Measurements from ENCODE around the gene HK1.

The HK1 gene

DNA sequence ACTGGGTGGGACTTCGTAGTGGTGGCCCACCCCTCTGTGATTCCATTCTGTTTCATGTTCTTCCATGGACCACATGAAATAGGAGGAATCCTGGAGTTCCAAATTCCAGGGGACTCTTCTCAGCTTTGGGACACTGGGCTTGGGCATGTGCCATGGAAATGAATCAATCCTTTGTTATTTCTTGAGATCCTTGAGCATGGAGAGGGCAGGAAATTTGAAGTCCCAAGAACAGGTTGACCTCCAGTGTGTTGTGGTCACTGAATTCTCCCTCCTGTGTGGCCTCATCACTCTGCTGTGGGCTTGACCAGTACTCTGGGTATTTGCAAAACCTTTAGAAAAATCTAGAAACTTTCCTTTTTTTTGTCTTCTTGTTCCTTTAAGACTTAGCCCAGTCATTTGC lies 115.7 kb downstream of the HK1 start:
- no peak for DNase-seq (ENCODE audit: low spot score)
- H3K27me3 ChIP-seq (ENCODE audit: control insufficient read depth in 3 of 3, insufficient read depth in 3 of 3, low read depth in 1 of 3, low read length in 3 of 3), result no peaks in the 10 kb centered on the region
- no peak overlapping the region for H3K4ac ChIP-seq (ENCODE audit: low read length)
- no peak overlapping the region for H3K4me3 ChIP-seq (ENCODE audit: low read length in 2 of 2)
- H4K91ac ChIP-seq (ENCODE audit: low read depth, low read length, poor library complexity), result no peak overlapping the region
- no peak overlapping the region for H3K23ac ChIP-seq (ENCODE audit: low read depth, low read length, poor library complexity)
- H3K36me3 ChIP-seq (replicated peaks in 1 of 2; ENCODE audit: control insufficient read depth in 2 of 2, insufficient read depth in 2 of 2, low read length in 2 of 2), result peaks cover 4 to 7% of the 10 kb centered on the region in 2 donors
- no CpG with 5 or more reads among the region's 1 CpG for WGBS, 2 donors (ENCODE audit: extremely low coverage in 2 of 2, insufficient read length in 2 of 2, insufficient replicate concordance in 1 of 2)
- no peak overlapping the region for H2BK15ac ChIP-seq (ENCODE audit: low read length)
- H3K79me1 ChIP-seq (ENCODE audit: low read depth, low read length), result peaks cover 2% of the 10 kb centered on the region
- no peaks in the 10 kb centered on the region for H3K9me3 ChIP-seq (replicated peaks in 1 of 2; ENCODE audit: control insufficient read depth in 2 of 2, insufficient read depth in 1 of 2, low read depth in 1 of 2, low read length in 2 of 2)
- no peak overlapping the region for H3K9ac ChIP-seq (ENCODE audit: low read depth, low read length, poor library complexity)
- H2AK5ac ChIP-seq (ENCODE audit: low read depth, low read length), result no peak overlapping the region
- H3K18ac ChIP-seq (ENCODE audit: low read length), result no peak overlapping the region
- no peak overlapping the region for H2BK12ac ChIP-seq (ENCODE audit: low read length)
- no peak overlapping the region for H2BK120ac ChIP-seq (ENCODE audit: low read depth, low read length)
- no peak overlapping the region for H4K8ac ChIP-seq (ENCODE audit: low read depth, low read length)
- no peak overlapping the region for H3K14ac ChIP-seq (ENCODE audit: low read length)
- no peak overlapping the region for H3K4me2 ChIP-seq (ENCODE audit: insufficient read depth, low read length, poor library complexity, severe bottlenecking)
- no peak overlapping the region for H3K27ac ChIP-seq (replicated peaks; ENCODE audit: low read length)
- no peak overlapping the region for H2AFZ ChIP-seq (ENCODE audit: low read length)
- H2BK5ac ChIP-seq (ENCODE audit: low read length), result no peak overlapping the region
- peaks cover 5 to 11% of the 10 kb centered on the region in 2 donors for H3K4me1 ChIP-seq (ENCODE audit: control insufficient read depth in 2 of 2, insufficient read depth in 1 of 2, low read depth in 1 of 2, low read length in 2 of 2)

DNA sequence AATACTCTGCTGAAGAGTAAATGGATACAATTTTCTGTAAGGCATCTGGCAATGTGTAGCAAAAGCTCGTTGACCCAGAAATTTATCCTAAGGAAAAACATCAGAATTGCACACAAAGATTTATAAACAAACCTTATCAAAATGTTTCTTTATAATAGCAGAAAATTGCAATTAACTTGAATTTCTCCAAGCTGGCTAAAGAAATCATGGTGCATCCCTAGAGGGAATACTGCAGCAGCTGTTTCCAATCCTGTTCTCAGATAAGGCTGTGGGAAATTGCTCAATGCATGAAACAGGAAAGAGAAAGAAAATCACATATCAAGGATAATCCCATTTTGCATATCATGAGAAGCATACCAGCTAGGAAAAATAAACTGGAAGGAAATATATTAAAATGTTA lies 119.7 kb downstream of the HK1 start:
- Histone ChIP-seq H3K9me3 (replicated peaks in 1 of 2; ENCODE audit: control insufficient read depth in 2 of 2, insufficient read depth in 1 of 2, low read depth in 1 of 2, low read length in 2 of 2) (no peaks in the 10 kb centered on the region), H3K14ac (ENCODE audit: low read length) (no peak overlapping the region), H3K79me1 (ENCODE audit: low read depth, low read length) (peaks cover 2% of the 10 kb centered on the region), H3K27ac (replicated peaks; ENCODE audit: low read length) (no peak overlapping the region), H3K4me1 (ENCODE audit: control insufficient read depth in 2 of 2, insufficient read depth in 1 of 2, low read depth in 1 of 2, low read length in 2 of 2) (no peaks in the 10 kb centered on the region), H3K18ac (ENCODE audit: low read length) (no peak overlapping the region), H3K23ac (ENCODE audit: low read depth, low read length, poor library complexity) (no peak overlapping the region), H2BK5ac (ENCODE audit: low read length) (no peak overlapping the region), H3K9ac (ENCODE audit: low read depth, low read length, poor library complexity) (no peak overlapping the region), H2BK120ac (ENCODE audit: low read depth, low read length) (no peak overlapping the region), H3K36me3 (replicated peaks in 1 of 2; ENCODE audit: control insufficient read depth in 2 of 2, insufficient read depth in 2 of 2, low read length in 2 of 2) (peaks cover 4 to 17% of the 10 kb centered on the region in 2 donors), H2BK12ac (ENCODE audit: low read length) (no peak overlapping the region), H2BK15ac (ENCODE audit: low read length) (no peak overlapping the region), H2AFZ (ENCODE audit: low read length) (no peak overlapping the region), H3K4ac (ENCODE audit: low read length) (no peak overlapping the region), H4K91ac (ENCODE audit: low read depth, low read length, poor library complexity) (no peak overlapping the region), H3K4me2 (ENCODE audit: insufficient read depth, low read length, poor library complexity, severe bottlenecking) (no peak overlapping the region), H2AK5ac (ENCODE audit: low read depth, low read length) (no peak overlapping the region), H3K4me3 (ENCODE audit: low read length in 2 of 2) (no peak overlapping the region), H4K8ac (ENCODE audit: low read depth, low read length) (no peak overlapping the region), H3K27me3 (ENCODE audit: control insufficient read depth in 3 of 3, insufficient read depth in 3 of 3, low read depth in 1 of 3, low read length in 3 of 3) (no peaks in the 10 kb centered on the region)
- WGBS, 2 donors (ENCODE audit: extremely low coverage in 2 of 2, insufficient read length in 2 of 2, insufficient replicate concordance in 1 of 2), result no CpG with 5 or more reads among the region's 1 CpG
- no peak for DNase-seq (ENCODE audit: low spot score)

DNA sequence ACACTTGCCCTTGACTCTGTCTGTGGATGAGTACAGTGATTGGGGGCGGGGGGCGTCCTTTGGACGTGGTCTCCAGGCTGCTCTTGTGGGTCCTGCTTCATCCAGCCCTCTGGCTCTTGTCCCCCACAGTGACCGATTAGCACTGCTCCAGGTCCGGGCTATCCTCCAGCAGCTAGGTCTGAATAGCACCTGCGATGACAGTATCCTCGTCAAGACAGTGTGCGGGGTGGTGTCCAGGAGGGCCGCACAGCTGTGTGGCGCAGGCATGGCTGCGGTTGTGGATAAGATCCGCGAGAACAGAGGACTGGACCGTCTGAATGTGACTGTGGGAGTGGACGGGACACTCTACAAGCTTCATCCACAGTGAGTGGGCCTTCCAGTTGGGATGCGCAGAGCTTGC lies 120.2 kb downstream of the HK1 start:
- no peak overlapping the region for H3K23ac ChIP-seq (ENCODE audit: low read depth, low read length, poor library complexity)
- no peak overlapping the region for H2AFZ ChIP-seq (ENCODE audit: low read length)
- no peak overlapping the region for H4K91ac ChIP-seq (ENCODE audit: low read depth, low read length, poor library complexity)
- H3K9ac ChIP-seq (ENCODE audit: low read depth, low read length, poor library complexity), result no peak overlapping the region
- no peak overlapping the region for H2BK15ac ChIP-seq (ENCODE audit: low read length)
- no peaks in the 10 kb centered on the region for H3K9me3 ChIP-seq (replicated peaks in 1 of 2; ENCODE audit: control insufficient read depth in 2 of 2, insufficient read depth in 1 of 2, low read depth in 1 of 2, low read length in 2 of 2)
- WGBS, 2 donors (ENCODE audit: extremely low coverage in 2 of 2, insufficient read length in 2 of 2, insufficient replicate concordance in 1 of 2), result no CpG with 5 or more reads among the region's 16 CpGs
- H3K27me3 ChIP-seq (ENCODE audit: control insufficient read depth in 3 of 3, insufficient read depth in 3 of 3, low read depth in 1 of 3, low read length in 3 of 3), result no peaks in the 10 kb centered on the region
- H3K4me2 ChIP-seq (ENCODE audit: insufficient read depth, low read length, poor library complexity, severe bottlenecking), result no peak overlapping the region
- DNase-seq (ENCODE audit: low spot score), result no peak
- no peak overlapping the region for H2BK120ac ChIP-seq (ENCODE audit: low read depth, low read length)
- peaks cover 4 to 17% of the 10 kb centered on the region in 2 donors for H3K36me3 ChIP-seq (replicated peaks in 1 of 2; ENCODE audit: control insufficient read depth in 2 of 2, insufficient read depth in 2 of 2, low read length in 2 of 2)
- no peaks in the 10 kb centered on the region for H3K4me1 ChIP-seq (ENCODE audit: control insufficient read depth in 2 of 2, insufficient read depth in 1 of 2, low read depth in 1 of 2, low read length in 2 of 2)
- no peak overlapping the region for H4K8ac ChIP-seq (ENCODE audit: low read depth, low read length)
- no peak overlapping the region for H3K14ac ChIP-seq (ENCODE audit: low read length)
- no peak overlapping the region for H2AK5ac ChIP-seq (ENCODE audit: low read depth, low read length)
- no peak overlapping the region for H3K27ac ChIP-seq (replicated peaks; ENCODE audit: low read length)
- H2BK5ac ChIP-seq (ENCODE audit: low read length), result no peak overlapping the region
- no peak overlapping the region for H3K4ac ChIP-seq (ENCODE audit: low read length)
- no peak overlapping the region for H3K4me3 ChIP-seq (ENCODE audit: low read length in 2 of 2)
- H2BK12ac ChIP-seq (ENCODE audit: low read length), result no peak overlapping the region
- H3K79me1 ChIP-seq (ENCODE audit: low read depth, low read length), result peaks cover 2% of the 10 kb centered on the region
- no peak overlapping the region for H3K18ac ChIP-seq (ENCODE audit: low read length)

- peaks cover 2 to 17% of the 10 kb centered on the region in 2 donors for H3K36me3 ChIP-seq (replicated peaks in 1 of 2; ENCODE audit: control insufficient read depth in 2 of 2, insufficient read depth in 2 of 2, low read length in 2 of 2)
- no peaks in the 10 kb centered on the region for H3K27me3 ChIP-seq (ENCODE audit: control insufficient read depth in 3 of 3, insufficient read depth in 3 of 3, low read depth in 1 of 3, low read length in 3 of 3)
- peaks cover 0 to 2% of the 10 kb centered on the region in 2 donors for H3K4me1 ChIP-seq (ENCODE audit: control insufficient read depth in 2 of 2, insufficient read depth in 1 of 2, low read depth in 1 of 2, low read length in 2 of 2)
- H3K4ac ChIP-seq (ENCODE audit: low read length), result no peak overlapping the region
- no peak for DNase-seq (ENCODE audit: low spot score)
- no peak overlapping the region for H2BK12ac ChIP-seq (ENCODE audit: low read length)
- no peak overlapping the region for H2BK15ac ChIP-seq (ENCODE audit: low read length)
- no peak overlapping the region for H3K9ac ChIP-seq (ENCODE audit: low read depth, low read length, poor library complexity)
- no peak overlapping the region for H3K27ac ChIP-seq (replicated peaks; ENCODE audit: low read length)
- no peak overlapping the region for H4K91ac ChIP-seq (ENCODE audit: low read depth, low read length, poor library complexity)
- no peak overlapping the region for H3K18ac ChIP-seq (ENCODE audit: low read length)
- H2BK120ac ChIP-seq (ENCODE audit: low read depth, low read length), result no peak overlapping the region
- H2AFZ ChIP-seq (ENCODE audit: low read length), result no peak overlapping the region
- no peak overlapping the region for H2AK5ac ChIP-seq (ENCODE audit: low read depth, low read length)
- H3K9me3 ChIP-seq (replicated peaks in 1 of 2; ENCODE audit: control insufficient read depth in 2 of 2, insufficient read depth in 1 of 2, low read depth in 1 of 2, low read length in 2 of 2), result no peaks in the 10 kb centered on the region
- no peak overlapping the region for H3K4me2 ChIP-seq (ENCODE audit: insufficient read depth, low read length, poor library complexity, severe bottlenecking)
- H4K8ac ChIP-seq (ENCODE audit: low read depth, low read length), result no peak overlapping the region
- no peak overlapping the region for H2BK5ac ChIP-seq (ENCODE audit: low read length)
- H3K23ac ChIP-seq (ENCODE audit: low read depth, low read length, poor library complexity), result no peak overlapping the region
- H3K14ac ChIP-seq (ENCODE audit: low read length), result no peak overlapping the region
- no peak overlapping the region for H3K4me3 ChIP-seq (ENCODE audit: low read length in 2 of 2)
- WGBS, 2 donors (ENCODE audit: extremely low coverage in 2 of 2, insufficient read length in 2 of 2, insufficient replicate concordance in 1 of 2), result no CpG with 5 or more reads among the region's 23 CpGs
- peaks cover 2% of the 10 kb centered on the region for H3K79me1 ChIP-seq (ENCODE audit: low read depth, low read length)
These were observed 122.6 kb downstream of the HK1 start for GRCh38 chr10:69400936-69401335.

Measured in neuronal stem cell (in vitro differentiated cells).